Activated CD4-positive, alpha-beta T cell treated with anti-CD3 and anti-CD28 coated beads for 36 hours (primary cell): ENCODE results near the gene TNP2. TPM values are rescaled to one million over a fixed set of nuclear protein-coding genes. Genes with fewer than 3 reads are reported as not detected.
A peak's percentile ranks its signal among the peaks of the same experiment; 100 is the strongest.

ENCODE experiments used
- ATAC-seq: fragments of 200-7000 bp; cut with Tn5 transposase; one replicate; pipeline ENCODE4 v1.10.0; 2021; ENCODE audit warnings: mild to moderate bottlenecking, moderate library complexity
- CTCF ChIA-PET: fragments of 350-600 bp; sonication (Branson Sonifier 250); formaldehyde crosslinking; loops from one replicate; lab custom pipeline; 2021; ENCODE audit warnings: antibody characterized with exemption; lab: Charles Lee
- POLR2A ChIA-PET: fragments of 350-600 bp; sonication (Branson Sonifier 250); formaldehyde crosslinking; loops from one replicate; lab custom pipeline; 2021; ENCODE audit warnings: antibody characterized with exemption, inconsistent platforms; lab: Charles Lee
- DNase-seq: peaks from one replicate; pipeline ENCODE4 v3.0.0-alpha.2; 2020
- H3K27ac Mint-ChIP-seq: one replicate; pipeline ENCODE4 v1.8.0; 2021; ENCODE audit warnings: mixed read lengths
- H3K27me3 Mint-ChIP-seq: one replicate; pipeline ENCODE4 v1.8.0; 2021; ENCODE audit warnings: mixed read lengths
- H3K36me3 Mint-ChIP-seq: one replicate; pipeline ENCODE4 v1.8.0; 2021; ENCODE audit warnings: low read depth, mixed read lengths
- H3K4me1 Mint-ChIP-seq: one replicate; pipeline ENCODE4 v1.8.0; 2021; ENCODE audit warnings: mixed read lengths
- H3K4me3 Mint-ChIP-seq: one replicate; pipeline ENCODE4 v1.8.0; 2021; ENCODE audit warnings: mild to moderate bottlenecking, moderate library complexity, mixed read lengths
- H3K9me3 Mint-ChIP-seq: one replicate; pipeline ENCODE4 v1.8.0; 2021; ENCODE audit warnings: low read depth, mixed read lengths
- intact Hi-C, 2 experiments: fragments of 100-400 bp; cut with DNase I in 1 of 2; cut with micrococcal nuclease in 1 of 2; formaldehyde crosslinking; loops; one replicate each; pipeline versions ENCODE4 v1.14.2 to v1.15.1; 2022 to 2024; cut with DNase I, micrococcal nuclease
- total RNA-seq, 2 experiments: library from RNA; stranded (reverse); gene quantifications; one replicate each; pipeline ENCODE4 v1.2.3, GENCODE V29; 2021

The TNP2 gene
- total RNA-seq, 2 experiments from 2014 or later, result not detected

GRCh38 chr16:11309895-11310633, 40.9 kb upstream of the TNP2 start:
- intact Hi-C loops, result loop anchor here (2.0 to 5.0 kb wide), 3 partner anchors 47 to 57 kb away; no protein-coding TSS in a partner anchor
- ATAC-seq (no peak), DNase-seq (no peak)
- Mint-ChIP-seq H3K4me1 (peaks cover 38% of the 10 kb centered on the region), H3K4me3 (no peak overlapping the region), H3K9me3 (no peaks in the 10 kb centered on the region), H3K27ac (peak overlapping the region; percentile 33), H3K27me3 (no peaks in the 10 kb centered on the region), H3K36me3 (no peaks in the 10 kb centered on the region)
- ChIA-PET POLR2A (no interaction called here), CTCF (interaction anchor here (1.1 kb wide), 1 partner anchor 11 kb away, joined by 3 read pairs; no protein-coding TSS in a partner anchor)

DNA sequence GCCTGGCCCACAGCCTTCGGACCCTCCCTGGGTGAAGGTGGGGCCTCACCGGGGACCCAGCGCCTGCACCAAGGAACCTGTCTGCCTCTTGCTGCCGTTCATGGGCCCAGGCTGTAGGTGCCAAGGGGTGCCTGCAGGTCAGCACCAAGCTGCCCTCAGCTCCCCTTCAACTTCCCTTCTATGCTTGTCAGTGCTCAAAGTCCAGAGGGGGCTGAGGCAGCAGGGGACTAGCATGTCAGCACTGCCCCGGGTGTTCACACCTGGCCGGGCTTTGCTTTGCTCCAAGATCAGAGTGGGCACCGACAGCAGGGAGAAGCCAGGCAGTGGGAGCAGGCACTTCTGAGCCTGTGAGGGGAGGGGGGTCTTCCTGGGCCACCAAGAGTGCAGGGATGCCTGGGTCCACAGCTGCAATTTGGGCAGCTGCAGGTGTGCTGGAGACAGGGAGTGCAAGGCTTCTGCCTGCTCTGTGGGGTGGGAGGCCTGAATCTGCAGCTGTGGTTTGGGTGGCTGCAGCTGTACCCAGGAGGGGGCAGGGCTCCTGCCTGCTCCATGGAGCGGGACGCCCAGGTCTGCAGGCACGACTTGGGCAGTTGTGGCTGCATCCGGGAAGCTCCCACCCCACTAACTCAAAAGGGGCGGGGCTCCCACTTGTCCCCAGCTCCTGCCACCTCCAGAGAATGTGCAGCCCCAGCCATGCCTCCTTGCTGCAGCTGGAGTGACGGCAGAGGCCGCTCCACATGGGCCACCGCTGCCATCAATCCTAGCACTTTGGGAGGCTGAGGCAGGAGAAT, 39.6 kb upstream of the TNP2 start:
- H3K27me3 Mint-ChIP-seq, result no peaks in the 10 kb centered on the region
- H3K4me1 Mint-ChIP-seq, result peaks cover 35% of the 10 kb centered on the region
- CTCF ChIA-PET, result interaction anchor here (0.6 kb wide), 1 partner anchor 570 kb away, joined by 3 read pairs; no protein-coding TSS in a partner anchor
- H3K4me3 Mint-ChIP-seq, result no peak overlapping the region
- no peak for ATAC-seq
- no peaks in the 10 kb centered on the region for H3K36me3 Mint-ChIP-seq
- intact Hi-C loops, result no loop called here
- DNase-seq, result no peak
- no peak overlapping the region for H3K27ac Mint-ChIP-seq
- POLR2A ChIA-PET, result no interaction called here
- no peaks in the 10 kb centered on the region for H3K9me3 Mint-ChIP-seq

DNA sequence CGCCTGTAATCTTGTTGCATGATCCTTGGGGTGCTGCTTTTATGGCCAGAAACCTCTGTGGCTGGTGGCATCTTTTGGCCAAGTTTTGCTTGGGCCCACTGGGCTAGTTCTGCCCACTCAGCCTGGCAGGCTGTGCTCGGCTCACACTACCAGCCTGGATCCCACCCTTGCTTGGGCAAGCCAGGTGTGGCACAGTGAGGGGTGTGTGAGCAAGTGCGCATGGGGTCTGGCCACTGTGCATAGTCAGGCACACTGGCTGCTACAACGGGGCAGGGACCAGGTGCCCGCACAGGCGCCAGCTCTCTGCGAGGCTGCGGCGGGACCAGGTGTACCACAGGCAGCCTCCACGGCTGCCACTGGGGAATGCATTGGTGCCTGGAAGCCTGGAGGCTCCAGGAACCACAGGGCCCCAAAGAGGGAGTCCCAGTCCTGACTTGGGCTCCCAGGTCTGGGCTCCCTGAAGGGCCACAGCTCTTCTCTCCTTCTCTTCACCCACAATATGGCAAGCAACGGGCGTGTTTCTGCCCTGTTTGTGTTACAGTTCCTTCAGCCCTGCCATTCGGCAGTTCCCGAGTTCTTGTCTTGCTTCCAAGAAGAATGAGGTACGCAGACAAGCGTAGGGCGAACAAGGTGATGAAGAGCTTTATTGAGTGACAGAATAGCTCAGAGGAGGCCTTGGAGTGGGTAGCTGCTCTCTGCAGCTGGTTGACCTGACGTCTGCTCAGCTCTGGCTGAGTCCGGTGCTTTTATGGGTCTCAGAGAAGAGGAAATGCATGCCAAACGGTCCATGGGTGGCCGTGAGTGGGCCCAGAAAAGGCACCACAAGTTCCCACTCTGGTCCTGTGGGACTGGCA, 38.7 kb upstream of the TNP2 start:
- ChIA-PET POLR2A (interaction anchor here (0.6 kb wide), 1 partner anchor 344 kb away, joined by 3 read pairs; no protein-coding TSS in a partner anchor), CTCF (interaction anchor here (0.6 kb wide), 1 partner anchor 569 kb away, joined by 3 read pairs; no protein-coding TSS in a partner anchor)
- no peak overlapping the region for H3K4me3 Mint-ChIP-seq
- no peak overlapping the region for H3K27ac Mint-ChIP-seq
- no peaks in the 10 kb centered on the region for H3K27me3 Mint-ChIP-seq
- ATAC-seq (no peak), DNase-seq (no peak)
- H3K9me3 Mint-ChIP-seq, result no peaks in the 10 kb centered on the region
- intact Hi-C loops, result no loop called here
- H3K4me1 Mint-ChIP-seq, result peaks cover 27% of the 10 kb centered on the region
- no peaks in the 10 kb centered on the region for H3K36me3 Mint-ChIP-seq

GRCh38 chr16:11306997-11307638, 38.0 kb upstream of the TNP2 start:
- ATAC-seq (peak; percentile 37), DNase-seq (peak; percentile 27)
- no peak overlapping the region for H3K27ac Mint-ChIP-seq
- CTCF ChIA-PET, result no interaction called here
- intact Hi-C loops, result no loop called here
- no peak overlapping the region for H3K4me3 Mint-ChIP-seq
- H3K9me3 Mint-ChIP-seq, result no peaks in the 10 kb centered on the region
- H3K27me3 Mint-ChIP-seq, result no peaks in the 10 kb centered on the region
- POLR2A ChIA-PET, result interaction anchor here (0.6 kb wide), 1 partner anchor 343 kb away, joined by 3 read pairs; no protein-coding TSS in a partner anchor
- H3K36me3 Mint-ChIP-seq, result no peaks in the 10 kb centered on the region
- H3K4me1 Mint-ChIP-seq, result peaks cover 20% of the 10 kb centered on the region

GRCh38 chr16:11306381-11306780, 37.3 kb upstream of the TNP2 start:
- DNase-seq (no peak), ATAC-seq (no peak)
- POLR2A ChIA-PET, result no interaction called here
- intact Hi-C loops, result no loop called here
- Mint-ChIP-seq H3K4me3 (no peak overlapping the region), H3K4me1 (peaks cover 14% of the 10 kb centered on the region), H3K36me3 (no peaks in the 10 kb centered on the region), H3K27ac (no peak overlapping the region), H3K9me3 (no peaks in the 10 kb centered on the region), H3K27me3 (no peaks in the 10 kb centered on the region)
- CTCF ChIA-PET, result no interaction called here

DNA sequence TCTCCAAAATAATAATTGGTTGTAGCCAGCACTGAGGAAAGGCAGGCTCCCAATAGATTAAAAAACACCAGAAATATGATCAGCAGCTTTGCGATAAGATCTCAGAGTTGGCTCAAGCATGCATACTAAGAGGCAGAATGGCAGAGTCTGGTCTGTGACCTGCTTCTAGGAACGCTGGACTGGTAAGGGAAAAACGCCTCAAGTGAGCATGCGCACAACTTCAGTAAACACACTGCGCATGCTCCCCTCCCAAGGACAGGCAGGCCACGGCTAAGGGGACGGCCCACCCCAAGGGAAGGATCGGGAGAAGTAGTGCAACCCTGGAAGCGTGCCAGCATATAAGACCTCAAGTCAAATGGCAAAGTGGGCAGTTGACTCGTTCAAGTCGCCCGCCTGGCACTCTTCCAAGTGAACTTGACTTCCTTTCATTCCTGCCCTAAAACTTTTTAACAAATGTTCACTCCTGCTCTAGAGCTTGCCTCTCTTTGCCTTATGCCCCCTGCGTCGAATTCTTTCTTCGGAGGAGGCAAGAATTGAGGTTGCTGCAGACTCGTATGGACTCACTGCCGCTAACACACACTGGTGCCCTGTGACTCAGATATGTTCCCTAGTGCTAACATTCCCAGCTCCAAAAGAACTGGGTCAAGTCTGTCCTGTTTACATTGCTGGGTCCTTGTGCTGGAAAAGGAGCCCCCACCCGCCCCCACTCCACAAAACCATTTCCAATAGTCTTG, 34.4 kb upstream of the TNP2 start:
- Mint-ChIP-seq H3K9me3 (no peaks in the 10 kb centered on the region), H3K27me3 (no peaks in the 10 kb centered on the region), H3K4me1 (peaks cover 6% of the 10 kb centered on the region), H3K27ac (no peak overlapping the region), H3K4me3 (no peak overlapping the region), H3K36me3 (no peaks in the 10 kb centered on the region)
- intact Hi-C loops, result no loop called here
- ATAC-seq, result no peak
- DNase-seq, result no peak
- CTCF ChIA-PET, result interaction anchor here (1.1 kb wide), 1 partner anchor 12 kb away, joined by 3 read pairs; no protein-coding TSS in a partner anchor
- POLR2A ChIA-PET, result no interaction called here

DNA sequence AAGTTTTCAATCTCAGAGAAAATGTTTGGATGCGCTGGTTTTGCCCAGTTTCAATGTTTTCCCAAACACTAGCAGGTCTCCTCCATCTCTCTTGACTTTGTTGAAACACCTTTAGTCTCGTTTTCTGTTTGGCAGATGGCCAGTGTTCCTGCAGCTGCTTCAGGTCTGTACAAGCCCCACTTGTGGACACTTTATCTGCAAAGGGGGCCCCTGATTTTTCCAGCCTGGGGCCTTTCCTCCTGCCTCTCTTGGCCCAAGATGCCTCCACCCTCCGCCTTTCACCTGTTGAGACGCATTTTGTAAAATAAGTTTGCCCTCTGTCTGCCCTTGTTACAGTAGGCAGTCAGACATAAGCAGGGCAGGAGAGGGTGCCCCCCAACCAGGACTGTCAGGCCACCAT, 33.9 kb upstream of the TNP2 start:
- POLR2A ChIA-PET, result no interaction called here
- Mint-ChIP-seq H3K36me3 (no peaks in the 10 kb centered on the region), H3K9me3 (no peaks in the 10 kb centered on the region), H3K27me3 (no peaks in the 10 kb centered on the region), H3K4me3 (no peak overlapping the region), H3K4me1 (peaks cover 11% of the 10 kb centered on the region), H3K27ac (no peak overlapping the region)
- DNase-seq (no peak), ATAC-seq (no peak)
- intact Hi-C loops, result no loop called here
- CTCF ChIA-PET, result interaction anchor here (1.1 kb wide), 1 partner anchor 12 kb away, joined by 3 read pairs; no protein-coding TSS in a partner anchor

DNA sequence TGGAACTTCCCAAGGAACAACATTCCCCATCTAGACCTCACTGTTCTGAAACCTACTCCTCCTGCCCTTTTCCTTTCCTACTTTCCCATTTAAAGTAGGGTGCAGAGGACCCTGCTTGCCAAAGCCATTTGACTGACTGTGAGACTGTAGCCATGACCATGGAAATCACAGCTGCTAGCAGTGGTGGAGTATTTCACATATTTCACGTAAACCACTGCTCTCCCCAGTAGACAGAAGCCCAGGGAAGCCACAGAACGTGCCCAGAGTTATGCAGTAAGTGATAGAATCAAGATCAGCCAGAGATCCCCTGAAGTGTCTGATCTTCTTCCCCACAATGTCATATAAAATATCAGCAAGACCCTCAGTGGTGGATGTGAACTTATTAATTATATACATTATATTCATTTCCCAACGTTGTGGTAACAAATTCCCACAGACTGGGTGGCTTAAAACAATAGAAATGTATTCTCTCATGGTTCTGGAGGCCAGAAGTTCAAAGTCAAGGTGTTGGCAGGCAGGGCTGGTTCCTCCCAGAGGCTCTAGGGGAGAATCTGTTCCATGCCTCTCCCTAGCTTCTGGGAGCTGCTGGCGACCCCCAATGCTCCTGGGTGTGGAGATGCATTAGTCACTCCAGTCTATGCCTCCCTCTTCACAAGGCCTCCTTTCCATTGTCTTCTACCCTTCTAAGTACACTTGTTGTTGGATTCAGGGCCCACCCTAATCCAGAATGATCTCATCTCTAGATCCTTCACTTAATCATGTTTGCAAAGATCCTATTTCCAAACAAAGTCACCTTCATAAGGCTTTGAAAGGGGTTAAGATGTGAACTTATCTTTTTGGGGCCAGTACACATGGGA, 32.7 kb upstream of the TNP2 start:
- no peaks in the 10 kb centered on the region for H3K36me3 Mint-ChIP-seq
- H3K27ac Mint-ChIP-seq, result no peak overlapping the region
- H3K4me1 Mint-ChIP-seq, result peaks cover 22% of the 10 kb centered on the region
- H3K9me3 Mint-ChIP-seq, result no peaks in the 10 kb centered on the region
- intact Hi-C loops, result no loop called here
- ATAC-seq, result no peak
- CTCF ChIA-PET, result interaction anchor here (1.1 kb wide), 1 partner anchor 54 kb away, joined by 4 read pairs; no protein-coding TSS in a partner anchor
- DNase-seq, result no peak
- no peaks in the 10 kb centered on the region for H3K27me3 Mint-ChIP-seq
- no peak overlapping the region for H3K4me3 Mint-ChIP-seq
- POLR2A ChIA-PET, result no interaction called here

DNA sequence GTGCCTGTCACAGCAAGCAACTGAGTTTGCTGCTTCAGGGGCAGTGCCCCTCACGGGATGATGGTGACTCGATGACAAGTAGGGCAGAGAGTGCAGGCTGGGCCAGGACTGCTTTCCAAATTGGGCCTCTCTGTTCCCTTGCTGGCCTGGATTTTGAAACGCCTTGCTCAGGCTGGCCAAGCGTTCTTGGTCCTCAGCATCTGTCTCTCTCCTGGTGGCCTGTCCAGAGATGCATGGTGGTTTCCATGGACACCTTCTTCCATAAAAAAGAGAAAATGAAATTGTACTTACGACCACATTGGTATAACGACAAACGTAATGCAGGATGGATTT, 31.4 kb upstream of the TNP2 start:
- Mint-ChIP-seq H3K36me3 (no peaks in the 10 kb centered on the region), H3K27me3 (no peaks in the 10 kb centered on the region), H3K4me3 (no peak overlapping the region), H3K4me1 (peaks cover 28% of the 10 kb centered on the region), H3K9me3 (no peaks in the 10 kb centered on the region), H3K27ac (no peak overlapping the region)
- DNase-seq (no peak), ATAC-seq (no peak)
- ChIA-PET POLR2A (no interaction called here), CTCF (no interaction called here)
- intact Hi-C loops, result no loop called here
